Measurements from ENCODE around the gene TRAPPC3. TPM values are rescaled to one million over a fixed set of nuclear protein-coding genes. Genes with fewer than 3 reads are reported as not detected.

TRAPPC3 gene
- total RNA-seq, 1 experiment from 2014 or later, result 86.6 TPM

DNA sequence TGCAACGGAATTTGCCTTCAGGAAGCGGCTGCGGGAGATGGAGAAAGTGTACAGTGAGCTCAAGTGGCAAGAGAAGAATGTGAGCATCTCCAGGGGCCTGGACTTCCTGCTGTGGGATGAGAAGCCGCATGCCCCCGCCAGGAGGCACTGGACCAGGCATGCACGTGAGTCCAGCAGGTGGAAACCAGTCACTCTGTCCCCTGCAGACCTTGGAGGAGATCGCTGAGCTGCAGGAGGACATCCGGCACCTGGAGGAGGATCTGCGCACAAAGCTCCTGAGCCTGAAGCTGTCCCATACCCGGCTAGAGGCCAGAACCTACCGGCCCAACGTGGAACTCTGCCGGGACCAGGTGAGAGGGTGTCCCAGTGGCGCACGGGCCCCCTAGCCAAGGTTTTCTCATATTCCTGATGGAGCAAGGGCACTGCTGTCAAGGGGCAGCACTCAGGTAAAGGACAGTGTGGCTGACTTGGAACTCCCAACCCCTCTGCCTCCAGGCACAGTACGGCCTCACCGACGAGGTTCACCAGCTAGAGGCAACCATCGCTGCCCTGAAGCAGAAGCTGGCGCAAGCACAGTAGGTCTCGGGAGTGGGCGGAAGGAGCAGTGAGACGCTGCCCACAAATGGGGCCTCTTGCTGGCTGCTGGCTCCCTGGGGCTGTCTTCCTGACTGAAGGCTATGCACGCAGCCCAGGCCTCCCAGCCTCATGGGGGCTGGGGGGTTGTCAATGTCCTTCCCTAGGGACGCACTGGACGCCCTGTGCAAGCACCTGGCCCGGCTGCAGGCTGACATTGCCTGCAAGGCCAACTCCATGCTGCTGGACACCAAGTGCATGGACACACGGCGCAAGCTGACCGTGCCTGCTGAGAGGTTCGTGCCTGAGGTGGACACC is 61.8 kb downstream of the TRAPPC3 start:
- BruUV-seq (replicated peaks), result no TSS peak
- Histone ChIP-seq H3K4me3 (ENCODE audit: low read depth, low read length, poor library complexity, severe bottlenecking) (no peak overlapping the region), H3K27me3 (replicated peaks; ENCODE audit: insufficient read depth, low read depth, low read length, poor library complexity) (no peaks in the 10 kb centered on the region), H3K4me1 (ENCODE audit: insufficient read depth, low read length, poor library complexity, severe bottlenecking) (no peaks in the 10 kb centered on the region), H3K27ac (ENCODE audit: low read depth, low read length, poor library complexity, severe bottlenecking) (peak overlapping the region; percentile 83), H3K9me3 (ENCODE audit: low read depth, low read length, poor library complexity, severe bottlenecking) (no peaks in the 10 kb centered on the region), H3K36me3 (ENCODE audit: insufficient read depth, low read length, poor library complexity, severe bottlenecking) (peaks cover 24% of the 10 kb centered on the region)
- no peak for TF ChIP-seq EZH2 (IDR thresholded peaks at IDR 0.05; ENCODE audit: borderline replicate concordance, low read depth, low read length, poor library complexity, severe bottlenecking)
- TF ChIP-seq, protein P1, sequence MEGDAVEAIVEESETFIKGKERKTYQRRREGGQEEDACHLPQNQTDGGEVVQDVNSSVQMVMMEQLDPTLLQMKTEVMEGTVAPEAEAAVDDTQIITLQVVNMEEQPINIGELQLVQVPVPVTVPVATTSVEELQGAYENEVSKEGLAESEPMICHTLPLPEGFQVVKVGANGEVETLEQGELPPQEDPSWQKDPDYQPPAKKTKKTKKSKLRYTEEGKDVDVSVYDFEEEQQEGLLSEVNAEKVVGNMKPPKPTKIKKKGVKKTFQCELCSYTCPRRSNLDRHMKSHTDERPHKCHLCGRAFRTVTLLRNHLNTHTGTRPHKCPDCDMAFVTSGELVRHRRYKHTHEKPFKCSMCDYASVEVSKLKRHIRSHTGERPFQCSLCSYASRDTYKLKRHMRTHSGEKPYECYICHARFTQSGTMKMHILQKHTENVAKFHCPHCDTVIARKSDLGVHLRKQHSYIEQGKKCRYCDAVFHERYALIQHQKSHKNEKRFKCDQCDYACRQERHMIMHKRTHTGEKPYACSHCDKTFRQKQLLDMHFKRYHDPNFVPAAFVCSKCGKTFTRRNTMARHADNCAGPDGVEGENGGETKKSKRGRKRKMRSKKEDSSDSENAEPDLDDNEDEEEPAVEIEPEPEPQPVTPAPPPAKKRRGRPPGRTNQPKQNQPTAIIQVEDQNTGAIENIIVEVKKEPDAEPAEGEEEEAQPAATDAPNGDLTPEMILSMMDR (conservative IDR thresholded peaks at IDR 0.05; ENCODE audit: low read depth, low read length), result no peak
- no peak for DNase-seq (ENCODE audit: low spot score)
- CTCF ChIA-PET, result interaction anchor here (0.6 kb wide), 1 partner anchor 9 kb away, joined by 3 read pairs; no protein-coding TSS in a partner anchor
- intact Hi-C loops (cut with micrococcal nuclease; ENCODE audit: unreplicated experiment), result no loop called here
- POLR2A ChIA-PET (ENCODE audit: low non-redundant PET), result no interaction called here

Other genes starting within 250 kb of the TRAPPC3 start
- gene AGO3, start 218.4 kb downstream of the TRAPPC3 start, total RNA-seq (2021), result 44.2 and 46.8 TPM in 2 replicates
- 2.8 and 4.6 TPM in 2 replicates for gene TEKT2, start 65.4 kb downstream of the TRAPPC3 start, total RNA-seq (2021)
- 34.2 and 37.2 TPM in 2 replicates for gene ADPRS, start 60.6 kb downstream of the TRAPPC3 start, total RNA-seq (2021)
- gene COL8A2, start 24.3 kb downstream of the TRAPPC3 start, total RNA-seq (2021), result 0.22 and 0.24 TPM in 2 replicates
- 192 and 206 TPM in 2 replicates for gene MAP7D1, start 6.7 kb upstream of the TRAPPC3 start, total RNA-seq (2021)
- gene THRAP3, start 75.0 kb upstream of the TRAPPC3 start, total RNA-seq (2021), result 133 and 143 TPM in 2 replicates
- 2.9 and 4.0 TPM in 2 replicates for gene SH3D21, start 156.9 kb upstream of the TRAPPC3 start, total RNA-seq (2021)
- 6.2 and 8.4 TPM in 2 replicates for gene EVA1B, start 174.2 kb upstream of the TRAPPC3 start, total RNA-seq (2021)
- gene STK40, start 236.4 kb upstream of the TRAPPC3 start, total RNA-seq (2021), result 93.2 and 109 TPM in 2 replicates
- gene LSM10, start 248.4 kb upstream of the TRAPPC3 start, total RNA-seq (2021), result 60.7 and 68.0 TPM in 2 replicates